AG04450 (cell line): ENCODE results near the gene SHB. TPM values are rescaled to one million over a fixed set of nuclear protein-coding genes. Genes with fewer than 3 reads are reported as not detected.

Experiments
- CTCF ChIA-PET: fragments of 300-600, 350-600 bp; formaldehyde crosslinking; extraction: SDS; loops from one replicate; lab custom pipeline; 2022; ENCODE audit warnings: antibody characterized with exemption, inconsistent platforms; lab: Charles Lee
- POLR2A ChIA-PET: fragments of 350-600 bp; formaldehyde crosslinking; extraction: SDS; loops from one replicate; lab custom pipeline; 2021; ENCODE audit warnings: antibody characterized with exemption, inconsistent platforms; lab: Yijun Ruan, JAX
- DNase-seq: peaks from one replicate; pipeline ENCODE4 v3.0.0-alpha.2; 2011; ENCODE audit warnings: low read depth, low spot score
- H3K27ac ChIP-seq: one replicate; pipeline ENCODE4 v1.5.1; 2012; ENCODE audit warnings: low read depth, low read length, control low read depth
- H3K27me3 ChIP-seq: one replicate; pipeline ENCODE4 v1.6.0; 2012; ENCODE audit warnings: low read length; ENCODE audit not compliant: control insufficient read depth, insufficient read depth
- H3K4me3 ChIP-seq: 2 replicates; pipeline ENCODE4 v1.5.1; 2011; ENCODE audit warnings: mild to moderate bottlenecking, low read depth, low read length, control low read depth
- H3K9me3 ChIP-seq: 2 replicates; pipeline ENCODE4 v1.5.1; 2012; ENCODE audit warnings: low read length; ENCODE audit not compliant: control insufficient read depth, insufficient read depth
- polyA plus RNA-seq: library from polyadenylated mRNA; depleted of rRNA; stranded (reverse); fragments of >200 nt; gene quantifications from 2 replicates; pipeline ENCODE4 v1.2.3, GENCODE V29; 2011; rRNA removed
- small RNA-seq: library from RNA; depleted of rRNA; stranded (forward); fragments of <200 nt; gene quantifications from one replicate; pipeline ENCODE3, GENCODE V24; 2012; ENCODE audit warnings: low read depth; ENCODE audit not compliant: insufficient read length
- TF ChIP-seq, protein P1 (sequence below): IDR thresholded peaks from 2 replicates; pipeline ENCODE4 v1.5.1; 2011; ENCODE audit warnings: low read depth, low read length, control low read depth, inconsistent platforms

The SHB gene
- polyA plus RNA-seq, 1 experiment, result 16.7 TPM

DNA sequence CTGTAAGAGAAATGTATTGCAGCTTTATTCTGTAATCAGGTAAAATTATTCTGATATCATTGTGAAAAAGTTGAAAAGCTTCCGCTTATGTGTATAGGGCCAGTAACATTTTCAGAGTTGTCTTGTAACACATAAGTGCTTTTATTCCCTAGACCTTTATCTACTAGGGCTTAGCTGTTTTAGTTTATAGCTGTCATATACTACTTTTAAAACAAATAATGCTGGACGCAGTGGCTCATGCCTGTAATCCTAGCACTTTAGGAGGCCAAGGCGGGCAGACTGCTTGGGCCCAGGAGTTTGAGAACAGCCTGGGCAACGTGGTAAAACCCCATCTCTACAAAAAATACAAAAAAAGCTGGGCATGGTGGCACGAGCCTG is 198.2 kb downstream of the SHB start:
- TF ChIP-seq, protein P1, sequence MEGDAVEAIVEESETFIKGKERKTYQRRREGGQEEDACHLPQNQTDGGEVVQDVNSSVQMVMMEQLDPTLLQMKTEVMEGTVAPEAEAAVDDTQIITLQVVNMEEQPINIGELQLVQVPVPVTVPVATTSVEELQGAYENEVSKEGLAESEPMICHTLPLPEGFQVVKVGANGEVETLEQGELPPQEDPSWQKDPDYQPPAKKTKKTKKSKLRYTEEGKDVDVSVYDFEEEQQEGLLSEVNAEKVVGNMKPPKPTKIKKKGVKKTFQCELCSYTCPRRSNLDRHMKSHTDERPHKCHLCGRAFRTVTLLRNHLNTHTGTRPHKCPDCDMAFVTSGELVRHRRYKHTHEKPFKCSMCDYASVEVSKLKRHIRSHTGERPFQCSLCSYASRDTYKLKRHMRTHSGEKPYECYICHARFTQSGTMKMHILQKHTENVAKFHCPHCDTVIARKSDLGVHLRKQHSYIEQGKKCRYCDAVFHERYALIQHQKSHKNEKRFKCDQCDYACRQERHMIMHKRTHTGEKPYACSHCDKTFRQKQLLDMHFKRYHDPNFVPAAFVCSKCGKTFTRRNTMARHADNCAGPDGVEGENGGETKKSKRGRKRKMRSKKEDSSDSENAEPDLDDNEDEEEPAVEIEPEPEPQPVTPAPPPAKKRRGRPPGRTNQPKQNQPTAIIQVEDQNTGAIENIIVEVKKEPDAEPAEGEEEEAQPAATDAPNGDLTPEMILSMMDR, result no peak
- DNase-seq, result no peak
- no peaks in the 10 kb centered on the region for H3K9me3 ChIP-seq
- POLR2A ChIA-PET, result no interaction called here
- no peak overlapping the region for H3K27ac ChIP-seq
- no peak overlapping the region for H3K4me3 ChIP-seq
- H3K27me3 ChIP-seq, result no peaks in the 10 kb centered on the region
- CTCF ChIA-PET, result interaction anchor here (0.6 kb wide), 1 partner anchor 23 kb away, joined by 8 read pairs; no protein-coding TSS in a partner anchor

DNA sequence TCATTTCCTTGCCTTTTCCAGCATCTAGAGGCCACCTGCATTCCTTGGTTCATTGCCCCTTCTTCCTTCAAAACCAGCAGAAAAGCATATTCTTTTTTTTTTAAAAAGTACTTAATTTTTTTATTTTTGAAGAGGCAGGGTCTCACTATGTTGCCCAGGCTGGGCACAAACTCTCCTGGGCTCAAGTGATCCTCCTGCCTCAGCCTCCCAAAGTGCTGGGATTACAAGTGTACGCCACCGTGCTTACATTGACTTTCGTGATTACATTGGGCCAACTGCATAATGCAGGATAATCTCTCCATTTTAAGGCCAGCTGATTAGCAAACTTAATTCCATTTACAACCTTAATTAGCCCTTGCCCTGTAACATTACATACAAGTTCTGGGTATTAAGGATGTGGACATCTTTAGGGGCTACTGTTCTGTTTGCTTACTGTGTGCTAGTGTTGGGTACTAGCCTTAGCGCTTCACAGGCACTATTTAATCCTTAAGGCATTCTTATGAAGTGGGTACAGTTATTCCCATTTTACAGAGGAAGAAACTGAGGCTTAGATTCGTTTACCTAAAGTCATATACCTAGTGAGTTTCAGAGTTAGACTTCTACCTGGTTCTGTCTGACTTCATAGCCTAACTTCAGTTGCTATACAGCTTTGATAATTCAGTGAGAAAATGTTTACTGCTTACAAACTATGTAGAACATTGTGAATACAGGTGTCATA is 198.8 kb downstream of the SHB start:
- CTCF ChIA-PET, result interaction anchor here (0.6 kb wide), 1 partner anchor 23 kb away, joined by 8 read pairs; no protein-coding TSS in a partner anchor

More for the DNA sequence above, 198.8 kb downstream of the SHB start:
- TF ChIP-seq, protein P1, result no peak
- Histone ChIP-seq H3K27me3 (no peaks in the 10 kb centered on the region), H3K9me3 (no peaks in the 10 kb centered on the region), H3K27ac (no peak overlapping the region), H3K4me3 (no peak overlapping the region)
- no peak for DNase-seq
- POLR2A ChIA-PET, result no interaction called here

Small RNA genes within 50 kb of the gene (small RNA-seq; reads per million reads assigned to genes)
- not detected for gene RNU7-124P

Other genes with a start within 250 kb of the SHB start
- 27.7 and 29.9 TPM in 2 replicates for gene SLC25A51, start 165.1 kb downstream of the SHB start, polyA plus RNA-seq